Measurements from ENCODE around the gene B4GALNT4. TPM values are rescaled to one million over a fixed set of nuclear protein-coding genes. Genes with fewer than 3 reads are reported as not detected.
A peak's percentile ranks its signal among the peaks of the same experiment; 100 is the strongest.
"Not testable (repeated sequence)": the region's sequence is repeated elsewhere in the genome, so short reads cannot be mapped to it uniquely, and the experiment has no call there.

B4GALNT4 gene
- total RNA-seq, 1 donor from 2014 or later, result 1.5 TPM

DNA sequence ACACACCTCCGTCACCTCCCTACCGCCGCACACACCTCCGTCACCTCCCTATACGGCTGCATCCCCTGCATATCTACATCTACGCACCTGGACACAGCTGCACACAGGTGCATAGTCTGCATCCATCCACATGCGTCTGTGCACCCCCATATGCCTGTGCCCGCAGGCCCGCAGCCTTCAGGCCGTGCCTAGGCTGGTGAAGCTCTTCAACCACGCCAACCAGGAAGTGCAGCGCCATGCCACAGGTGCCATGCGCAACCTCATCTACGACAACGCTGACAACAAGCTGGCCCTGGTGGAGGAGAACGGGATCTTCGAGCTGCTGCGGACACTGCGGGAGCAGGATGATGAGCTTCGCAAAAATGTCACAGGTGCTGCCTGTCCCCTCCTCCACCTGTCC is 29.5 kb downstream of the B4GALNT4 start:
- intact Hi-C loops (cut with micrococcal nuclease), result no loop called here
- no peaks in the 10 kb centered on the region for H3K4me1 Mint-ChIP-seq (ENCODE audit: low read depth)
- H3K27ac Mint-ChIP-seq, result no peak overlapping the region
- H3K27me3 Mint-ChIP-seq (ENCODE audit: low read depth), result peaks cover 7% of the 10 kb centered on the region
- DNase-seq (ENCODE audit: low spot score), result no peak
- no peaks in the 10 kb centered on the region for H3K36me3 Mint-ChIP-seq (ENCODE audit: low read depth)
- H3K9me3 Mint-ChIP-seq, result peaks cover 4% of the 10 kb centered on the region
- H3K4me3 Mint-ChIP-seq (ENCODE audit: low read depth), result no peak overlapping the region

- intact Hi-C loops (cut with micrococcal nuclease), result no loop called here
- Mint-ChIP-seq H3K4me3 (ENCODE audit: low read depth) (no peak overlapping the region), H3K9me3 (peaks cover 4% of the 10 kb centered on the region), H3K27me3 (ENCODE audit: low read depth) (peaks cover 7% of the 10 kb centered on the region), H3K27ac (no peak overlapping the region), H3K4me1 (ENCODE audit: low read depth) (no peaks in the 10 kb centered on the region), H3K36me3 (ENCODE audit: low read depth) (no peaks in the 10 kb centered on the region)
- no peak for DNase-seq (ENCODE audit: low spot score)
Observed at GRCh38 chr11:399731-400211, 30.5 kb downstream of the B4GALNT4 start.

DNA sequence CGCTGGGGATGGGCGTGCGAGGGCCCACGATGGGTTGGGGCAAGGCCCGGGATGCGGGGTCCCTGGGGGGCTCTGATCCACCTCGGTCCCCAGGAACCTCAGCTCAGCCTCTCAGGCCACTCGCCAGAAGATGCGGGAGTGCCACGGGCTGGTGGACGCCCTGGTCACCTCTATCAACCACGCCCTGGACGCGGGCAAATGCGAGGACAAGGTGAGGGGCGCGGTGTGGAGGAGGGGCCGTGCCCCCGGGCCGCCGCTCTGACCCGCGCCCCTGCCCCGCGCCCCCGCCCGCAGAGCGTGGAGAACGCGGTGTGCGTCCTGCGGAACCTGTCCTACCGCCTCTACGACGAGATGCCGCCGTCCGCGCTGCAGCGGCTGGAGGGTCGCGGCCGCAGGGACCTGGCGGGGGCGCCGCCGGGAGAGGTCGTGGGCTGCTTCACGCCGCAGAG is 31.0 kb downstream of the B4GALNT4 start:
- no peak overlapping the region for H3K27ac Mint-ChIP-seq
- H3K4me1 Mint-ChIP-seq (ENCODE audit: low read depth), result no peaks in the 10 kb centered on the region
- H3K36me3 Mint-ChIP-seq (ENCODE audit: low read depth), result no peaks in the 10 kb centered on the region
- DNase-seq (ENCODE audit: low spot score), result no peak
- peaks cover 4% of the 10 kb centered on the region for H3K9me3 Mint-ChIP-seq
- H3K27me3 Mint-ChIP-seq (ENCODE audit: low read depth), result peaks cover 7% of the 10 kb centered on the region
- H3K4me3 Mint-ChIP-seq (ENCODE audit: low read depth), result no peak overlapping the region
- intact Hi-C loops (cut with micrococcal nuclease), result no loop called here

DNA sequence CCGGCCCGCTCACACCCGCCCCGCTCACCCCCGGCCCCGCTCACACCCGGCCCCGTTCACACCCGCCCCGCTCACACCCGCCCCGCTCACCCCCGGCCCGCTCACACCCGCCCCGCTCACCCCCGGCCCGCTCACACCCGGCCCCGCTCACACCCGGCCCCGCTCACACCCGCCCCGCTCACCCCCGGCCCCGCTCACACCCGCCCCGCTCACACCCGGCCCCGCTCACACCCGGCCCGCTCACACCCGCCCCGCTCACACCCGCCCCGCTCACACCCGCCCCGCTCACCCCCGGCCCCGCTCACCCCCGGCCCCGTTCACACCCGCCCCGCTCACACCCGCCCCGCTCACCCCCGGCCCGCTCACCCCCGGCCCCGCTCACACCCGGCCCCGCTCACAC is 31.9 kb downstream of the B4GALNT4 start:
- H3K27me3 Mint-ChIP-seq (ENCODE audit: low read depth); intact Hi-C loops (cut with micrococcal nuclease); H3K36me3 Mint-ChIP-seq (ENCODE audit: low read depth); H3K4me3 Mint-ChIP-seq (ENCODE audit: low read depth); H3K27ac Mint-ChIP-seq; H3K4me1 Mint-ChIP-seq (ENCODE audit: low read depth); DNase-seq (ENCODE audit: low spot score); H3K9me3 Mint-ChIP-seq: not testable (repeated sequence)

- H3K36me3 Mint-ChIP-seq (ENCODE audit: low read depth), result no peaks in the 10 kb centered on the region
- intact Hi-C loops (cut with micrococcal nuclease), result no loop called here
- peaks cover 7% of the 10 kb centered on the region for H3K27me3 Mint-ChIP-seq (ENCODE audit: low read depth)
Observed at GRCh38 chr11:403021-403760, 33.9 kb downstream of the B4GALNT4 start.

DNA sequence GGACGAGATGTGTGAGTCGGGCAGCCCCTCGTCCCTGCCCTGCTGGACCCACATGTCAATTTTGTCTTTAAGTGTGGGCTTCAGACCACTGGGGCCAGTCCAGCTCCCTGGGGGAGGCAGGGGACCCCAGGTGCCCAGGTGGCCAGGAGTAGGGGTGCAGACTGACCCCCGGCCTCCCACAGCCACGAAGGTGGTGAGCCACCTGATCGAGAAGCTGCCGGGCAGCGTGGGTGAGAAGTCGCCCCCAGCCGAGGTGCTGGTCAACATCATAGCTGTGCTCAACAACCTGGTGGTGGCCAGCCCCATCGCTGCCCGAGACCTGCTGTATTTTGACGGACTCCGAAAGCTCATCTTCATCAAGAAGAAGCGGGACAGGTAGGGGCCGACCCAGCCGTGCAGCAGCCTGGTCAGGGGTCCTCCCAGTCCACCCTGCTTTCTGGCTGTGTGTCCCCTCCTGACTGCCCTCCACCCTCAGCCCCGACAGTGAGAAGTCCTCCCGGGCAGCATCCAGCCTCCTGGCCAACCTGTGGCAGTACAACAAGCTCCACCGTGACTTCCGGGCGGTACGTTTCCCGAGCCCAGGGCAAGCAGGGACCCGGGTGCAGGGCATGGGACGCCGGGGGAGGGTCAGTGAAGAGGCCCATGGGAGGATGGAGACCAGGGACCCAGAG is 34.6 kb downstream of the B4GALNT4 start:
- DNase-seq (ENCODE audit: low spot score), result no peak
- Mint-ChIP-seq H3K27me3 (ENCODE audit: low read depth) (peaks cover 5% of the 10 kb centered on the region), H3K9me3 (no peaks in the 10 kb centered on the region), H3K4me3 (ENCODE audit: low read depth) (no peak overlapping the region), H3K27ac (no peak overlapping the region), H3K36me3 (ENCODE audit: low read depth) (no peaks in the 10 kb centered on the region), H3K4me1 (ENCODE audit: low read depth) (no peaks in the 10 kb centered on the region)
- intact Hi-C loops (cut with micrococcal nuclease), result no loop called here

More at GRCh38 chr11:403021-403760, 33.9 kb downstream of the B4GALNT4 start:
- Mint-ChIP-seq H3K4me1 (ENCODE audit: low read depth) (no peaks in the 10 kb centered on the region), H3K9me3 (peaks cover 4% of the 10 kb centered on the region), H3K27ac (no peak overlapping the region), H3K4me3 (ENCODE audit: low read depth) (no peak overlapping the region)
- no peak for DNase-seq (ENCODE audit: low spot score)

DNA sequence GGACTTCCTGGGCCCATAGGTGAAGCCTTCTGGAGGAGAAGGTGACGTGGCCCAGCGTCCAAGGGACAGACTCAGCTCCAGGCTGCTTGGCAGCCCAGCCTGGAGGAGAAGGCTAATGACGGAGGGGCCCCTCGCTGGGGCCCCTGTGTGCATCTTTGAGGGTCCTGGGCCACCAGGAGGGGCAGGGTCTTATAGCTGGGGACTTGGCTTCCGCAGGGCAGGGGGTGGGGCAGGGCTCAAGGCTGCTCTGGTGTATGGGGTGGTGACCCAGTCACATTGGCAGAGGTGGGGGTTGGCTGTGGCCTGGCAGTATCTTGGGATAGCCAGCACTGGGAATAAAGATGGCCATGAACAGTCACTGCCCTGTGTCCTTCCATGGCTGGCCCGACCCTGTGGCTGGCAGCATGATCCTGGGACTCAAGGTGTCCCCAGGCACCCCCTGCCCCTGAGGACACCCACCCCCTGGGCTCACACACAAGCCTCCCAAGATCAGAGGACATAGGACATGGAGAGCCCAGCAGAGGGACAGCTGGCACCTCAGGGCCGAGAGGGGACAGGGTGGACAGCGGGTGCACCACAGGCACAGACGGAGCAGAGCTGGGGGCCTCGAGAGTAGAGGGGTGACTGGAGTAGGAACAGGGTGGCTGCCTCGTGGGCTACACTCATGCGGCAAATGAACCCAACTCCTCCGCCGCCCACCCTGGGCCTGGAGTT is 35.4 kb downstream of the B4GALNT4 start:
- no peak overlapping the region for H3K27ac Mint-ChIP-seq
- no peaks in the 10 kb centered on the region for H3K36me3 Mint-ChIP-seq (ENCODE audit: low read depth)
- DNase-seq (ENCODE audit: low spot score), result no peak
- H3K4me1 Mint-ChIP-seq (ENCODE audit: low read depth), result no peaks in the 10 kb centered on the region
- intact Hi-C loops (cut with micrococcal nuclease), result no loop called here
- H3K27me3 Mint-ChIP-seq (ENCODE audit: low read depth), result peaks cover 2% of the 10 kb centered on the region
- H3K4me3 Mint-ChIP-seq (ENCODE audit: low read depth), result no peak overlapping the region
- no peaks in the 10 kb centered on the region for H3K9me3 Mint-ChIP-seq

DNA sequence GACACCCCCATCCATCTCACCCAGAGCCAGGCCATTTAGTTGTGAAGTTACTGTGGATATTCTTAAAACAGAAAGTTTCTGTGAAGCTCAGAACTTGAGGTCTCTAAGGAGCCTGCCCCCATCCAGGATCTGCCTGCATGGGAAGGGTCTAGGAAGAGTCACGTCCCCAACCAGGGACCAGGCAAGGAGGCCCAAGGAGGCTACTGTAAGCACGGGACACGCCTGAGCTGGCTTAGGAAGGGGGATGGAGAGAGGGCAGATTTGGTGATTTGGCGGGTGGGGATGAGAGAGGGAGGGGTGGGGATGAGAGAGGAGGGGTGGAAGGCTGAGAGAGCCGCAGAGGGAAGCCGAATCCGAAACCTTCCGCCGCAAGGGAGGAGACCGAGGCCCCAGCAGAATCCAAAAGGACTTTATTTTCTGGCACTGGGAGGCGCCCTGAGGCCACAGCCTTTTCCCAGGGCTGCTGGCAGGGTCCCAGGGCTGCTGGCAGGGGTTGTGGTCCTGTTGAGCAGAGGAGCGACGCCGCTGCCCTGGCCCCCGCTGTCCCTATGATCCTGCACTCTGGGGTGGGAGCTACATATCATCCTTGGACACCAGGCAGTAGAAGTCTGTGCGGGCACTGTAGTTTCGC is 36.1 kb downstream of the B4GALNT4 start:
- no peak for DNase-seq (ENCODE audit: low spot score)
- intact Hi-C loops (cut with micrococcal nuclease), result no loop called here
- H3K36me3 Mint-ChIP-seq (ENCODE audit: low read depth), result no peaks in the 10 kb centered on the region
- H3K9me3 Mint-ChIP-seq, result no peaks in the 10 kb centered on the region
- H3K4me1 Mint-ChIP-seq (ENCODE audit: low read depth), result no peaks in the 10 kb centered on the region
- H3K27ac Mint-ChIP-seq, result peak overlapping the region; percentile 60
- no peaks in the 10 kb centered on the region for H3K27me3 Mint-ChIP-seq (ENCODE audit: low read depth)
- peak overlapping the region; percentile 66 for H3K4me3 Mint-ChIP-seq (ENCODE audit: low read depth)

DNA sequence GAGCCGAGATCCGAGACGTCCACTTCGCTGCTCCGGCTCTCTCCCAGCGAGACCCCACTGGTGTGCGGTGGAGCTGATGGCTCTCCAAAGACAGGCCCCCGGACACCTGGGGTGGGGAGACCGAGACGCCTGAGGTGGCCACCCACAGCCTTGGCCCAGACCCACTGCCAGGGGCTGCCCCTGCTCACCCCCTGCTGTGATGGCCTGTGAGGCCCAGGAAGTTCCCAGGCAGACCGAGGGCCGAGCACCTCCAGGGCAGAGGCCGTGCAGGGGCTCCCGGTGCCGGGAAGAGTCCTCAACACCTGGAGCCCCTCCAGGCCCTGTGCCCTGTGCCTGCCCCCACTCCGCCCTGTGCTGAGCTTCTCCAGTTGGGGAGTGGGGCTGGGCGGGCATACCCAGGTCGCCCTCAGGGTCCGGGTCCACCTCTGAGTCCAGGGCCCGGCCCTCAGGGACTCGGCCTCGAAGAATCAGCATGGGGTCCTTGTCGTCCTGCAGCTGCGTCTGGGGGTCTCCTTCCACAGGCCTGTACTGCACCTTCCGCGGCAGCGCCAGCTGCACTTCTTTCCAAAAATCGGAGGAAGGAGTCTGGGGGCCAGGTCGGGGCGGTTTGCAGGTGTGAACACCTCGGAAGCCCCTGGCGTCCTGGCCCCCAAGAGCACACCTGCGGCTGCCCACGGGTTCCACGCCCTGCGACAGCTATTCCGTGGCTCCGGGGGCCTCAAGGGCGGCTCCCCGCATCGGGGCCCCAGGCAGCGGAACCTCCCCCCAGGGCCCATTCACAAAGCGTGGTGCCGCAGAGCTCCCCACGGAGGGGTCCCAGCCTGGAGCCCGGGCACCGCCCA is 36.9 kb downstream of the B4GALNT4 start:
- H3K27ac Mint-ChIP-seq, result no peak overlapping the region
- no peaks in the 10 kb centered on the region for H3K27me3 Mint-ChIP-seq (ENCODE audit: low read depth)
- peak overlapping the region; percentile 43 for H3K4me3 Mint-ChIP-seq (ENCODE audit: low read depth)
- intact Hi-C loops (cut with micrococcal nuclease), result no loop called here
- no peaks in the 10 kb centered on the region for H3K36me3 Mint-ChIP-seq (ENCODE audit: low read depth)
- no peaks in the 10 kb centered on the region for H3K9me3 Mint-ChIP-seq
- H3K4me1 Mint-ChIP-seq (ENCODE audit: low read depth), result no peaks in the 10 kb centered on the region
- DNase-seq (ENCODE audit: low spot score), result no peak

GRCh38 chr11:406796-407650 is 37.7 kb downstream of the B4GALNT4 start:
- DNase-seq (ENCODE audit: low spot score), result peak; percentile 92
- H3K9me3 Mint-ChIP-seq, result no peaks in the 10 kb centered on the region
- no peaks in the 10 kb centered on the region for H3K36me3 Mint-ChIP-seq (ENCODE audit: low read depth)
- no peaks in the 10 kb centered on the region for H3K27me3 Mint-ChIP-seq (ENCODE audit: low read depth)
- intact Hi-C loops (cut with micrococcal nuclease), result loop anchor here (1.0 kb wide), 1 partner anchor 41 kb away; no protein-coding TSS in a partner anchor
- H3K4me1 Mint-ChIP-seq (ENCODE audit: low read depth), result no peaks in the 10 kb centered on the region
- H3K4me3 Mint-ChIP-seq (ENCODE audit: low read depth), result no peak overlapping the region
- H3K27ac Mint-ChIP-seq, result no peak overlapping the region

DNA sequence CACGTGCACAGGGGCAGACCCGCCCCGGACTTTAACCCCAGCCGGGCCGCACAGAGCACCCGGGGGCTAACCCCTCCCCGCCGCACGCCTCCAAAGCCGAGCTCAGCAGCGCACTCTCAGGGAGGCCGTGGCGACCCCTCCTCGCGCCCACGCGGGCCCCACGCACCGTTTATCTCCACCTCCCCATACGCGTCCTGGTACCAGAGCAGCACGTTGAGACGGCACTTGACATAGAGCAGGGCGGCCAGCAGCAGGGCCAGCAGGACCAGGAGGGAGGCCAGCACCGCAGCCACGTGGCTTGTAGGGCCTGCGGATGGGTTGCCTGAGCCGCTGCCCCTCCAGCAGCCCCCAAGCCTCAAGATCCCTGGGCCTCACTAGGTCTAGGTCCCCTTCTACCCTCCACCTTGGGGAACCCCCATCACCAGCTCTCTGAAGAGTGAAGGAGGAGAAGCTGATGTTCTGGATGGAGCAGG is 38.4 kb downstream of the B4GALNT4 start:
- H3K4me3 Mint-ChIP-seq (ENCODE audit: low read depth), result no peak overlapping the region
- intact Hi-C loops (cut with micrococcal nuclease), result loop anchor here (1.0 kb wide), 1 partner anchor 41 kb away; no protein-coding TSS in a partner anchor

More for the DNA sequence above, 38.4 kb downstream of the B4GALNT4 start:
- no peak for DNase-seq (ENCODE audit: low spot score)
- Mint-ChIP-seq H3K27me3 (ENCODE audit: low read depth) (no peaks in the 10 kb centered on the region), H3K27ac (no peak overlapping the region), H3K4me1 (ENCODE audit: low read depth) (no peaks in the 10 kb centered on the region), H3K36me3 (ENCODE audit: low read depth) (no peaks in the 10 kb centered on the region), H3K9me3 (no peaks in the 10 kb centered on the region)

Measured in activated T-helper 2 cell treated with anti-CD3 and anti-CD28 coated beads, Interferon-gamma antibody, Interleukin-2, Interleukin-4, amounts not matched to agents 10 μg/mL and 5 μg/mL and 100 μg/mL, durations not matched to agents 14 hours and 24 hours and 36 hours (primary cell).